ENCODE data around the gene SUGCT. TPM values are rescaled to one million over a fixed set of nuclear protein-coding genes. Genes with fewer than 3 reads are reported as not detected.
A peak's percentile ranks its signal among the peaks of the same experiment; 100 is the strongest.

SUGCT gene
- total RNA-seq, 1 experiment from 2014 or later: 4.6 TPM

DNA sequence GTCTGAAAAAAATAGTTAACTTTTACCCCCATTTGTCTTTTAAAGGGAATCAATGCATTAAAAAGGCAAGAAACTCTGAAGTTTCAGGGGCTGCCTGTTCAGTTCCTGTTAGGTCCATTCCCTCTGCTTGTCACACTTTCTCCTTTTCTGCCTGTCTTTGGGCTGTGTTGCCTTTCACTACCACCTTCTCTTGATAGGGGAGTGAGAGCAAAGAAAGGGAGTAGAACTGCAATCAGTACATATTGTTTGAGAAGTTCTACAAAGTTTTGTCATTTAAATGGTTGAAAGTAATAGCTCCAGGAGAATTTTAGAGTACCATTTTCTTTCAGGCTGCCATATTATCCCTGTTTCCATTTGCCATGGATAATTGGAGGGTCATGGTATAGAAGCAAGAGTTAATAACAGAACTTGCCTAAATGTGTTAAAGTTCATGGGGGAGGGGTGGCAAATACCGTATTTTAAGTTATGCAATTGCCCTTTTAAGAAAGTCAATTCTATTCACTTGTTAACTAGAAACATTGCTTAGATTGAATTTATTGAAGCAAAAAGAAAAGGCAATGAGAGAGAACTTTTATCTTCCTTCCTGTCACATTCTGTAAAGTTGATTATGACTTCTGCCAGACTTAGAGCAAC lies 39.0 kb upstream of the SUGCT start (continued):
- TF ChIP-seq ZMAT4 (CRISPR knock-in tag; IDR thresholded peaks at IDR 0.05): no peak
- TF ChIP-seq ZNF423 (CRISPR knock-in tag; IDR thresholded peaks at IDR 0.05): no peak
- no peak for TF ChIP-seq IRF2 (CRISPR knock-in tag; IDR thresholded peaks at IDR 0.05; ENCODE audit: borderline replicate concordance, low read depth)
- TF ChIP-seq, protein P1, sequence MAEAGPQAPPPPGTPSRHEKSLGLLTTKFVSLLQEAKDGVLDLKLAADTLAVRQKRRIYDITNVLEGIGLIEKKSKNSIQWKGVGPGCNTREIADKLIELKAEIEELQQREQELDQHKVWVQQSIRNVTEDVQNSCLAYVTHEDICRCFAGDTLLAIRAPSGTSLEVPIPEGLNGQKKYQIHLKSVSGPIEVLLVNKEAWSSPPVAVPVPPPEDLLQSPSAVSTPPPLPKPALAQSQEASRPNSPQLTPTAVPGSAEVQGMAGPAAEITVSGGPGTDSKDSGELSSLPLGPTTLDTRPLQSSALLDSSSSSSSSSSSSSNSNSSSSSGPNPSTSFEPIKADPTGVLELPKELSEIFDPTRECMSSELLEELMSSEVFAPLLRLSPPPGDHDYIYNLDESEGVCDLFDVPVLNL (CRISPR knock-in tag; IDR thresholded peaks at IDR 0.05; ENCODE audit: borderline replicate concordance, low read depth): no peak

- ChIA-PET POLR2A (interaction anchor here (0.7 kb wide), 1 partner anchor 151 kb away, joined by 5 read pairs; no protein-coding TSS in a partner anchor), CTCF (interaction anchor here (0.6 kb wide), 1 partner anchor 85 kb away, joined by 3 read pairs; no protein-coding TSS in a partner anchor)
- Mint-ChIP-seq H3K4me1 (peaks cover 24% of the 10 kb centered on the region), H3K27ac (peak overlapping the region; percentile 76; the same call in 1 of the 2 replicates), H3K27me3 (ENCODE audit: low read depth) (no peaks in the 10 kb centered on the region), H3K9me3 (no peaks in the 10 kb centered on the region), H3K36me3 (peaks cover 20% of the 10 kb centered on the region), H3K4me3 (no peak overlapping the region)
- TF ChIP-seq STAT6 (CRISPR knock-in tag; conservative IDR thresholded peaks at IDR 0.05; ENCODE audit: low read depth) (no peak), HMGA2 (CRISPR knock-in tag; IDR thresholded peaks at IDR 0.05) (no peak), ZNF317 (CRISPR knock-in tag; IDR thresholded peaks at IDR 0.05; ENCODE audit: borderline replicate concordance, low read depth) (no peak), USF1 (CRISPR knock-in tag; IDR thresholded peaks at IDR 0.05) (no peak), NFYB (CRISPR knock-in tag; conservative IDR thresholded peaks at IDR 0.05; ENCODE audit: low read depth) (no peak), ZNF263 (CRISPR knock-in tag; IDR thresholded peaks at IDR 0.05; ENCODE audit: low read depth) (no peak)
- TF ChIP-seq, protein P2, sequence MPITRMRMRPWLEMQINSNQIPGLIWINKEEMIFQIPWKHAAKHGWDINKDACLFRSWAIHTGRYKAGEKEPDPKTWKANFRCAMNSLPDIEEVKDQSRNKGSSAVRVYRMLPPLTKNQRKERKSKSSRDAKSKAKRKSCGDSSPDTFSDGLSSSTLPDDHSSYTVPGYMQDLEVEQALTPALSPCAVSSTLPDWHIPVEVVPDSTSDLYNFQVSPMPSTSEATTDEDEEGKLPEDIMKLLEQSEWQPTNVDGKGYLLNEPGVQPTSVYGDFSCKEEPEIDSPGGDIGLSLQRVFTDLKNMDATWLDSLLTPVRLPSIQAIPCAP (CRISPR knock-in tag; IDR thresholded peaks at IDR 0.05): no peak
- ATAC-seq: no peak
- DNase-seq (ENCODE audit: low spot score): no peak
Observed at GRCh38 chr7:40097728-40098127, 37.1 kb upstream of the SUGCT start.

- Mint-ChIP-seq H3K36me3 (peaks cover 13% of the 10 kb centered on the region), H3K9me3 (no peaks in the 10 kb centered on the region), H3K27me3 (ENCODE audit: low read depth) (no peaks in the 10 kb centered on the region), H3K4me1 (peaks cover 24% of the 10 kb centered on the region), H3K4me3 (no peak overlapping the region), H3K27ac (no peak overlapping the region)
- ATAC-seq (no peak), DNase-seq (ENCODE audit: low spot score) (no peak)
- ChIA-PET CTCF (interaction anchor here (0.9 kb wide), 1 partner anchor 203 kb away, joined by 4 read pairs; no protein-coding TSS in a partner anchor), POLR2A (interaction anchor here (0.7 kb wide), 1 partner anchor 24 kb away, joined by 3 read pairs; no protein-coding TSS in a partner anchor)
- TF ChIP-seq ESRRA (CRISPR knock-in tag; IDR thresholded peaks at IDR 0.05; ENCODE audit: borderline replicate concordance) (no peak), RORB (CRISPR knock-in tag; IDR thresholded peaks at IDR 0.05) (no peak), TEAD4 (CRISPR knock-in tag; IDR thresholded peaks at IDR 0.05) (no peak), SMAD4 (CRISPR knock-in tag; IDR thresholded peaks at IDR 0.05) (no peak), ERG (CRISPR knock-in tag; IDR thresholded peaks at IDR 0.05) (no peak), IRF2 (CRISPR knock-in tag; IDR thresholded peaks at IDR 0.05; ENCODE audit: borderline replicate concordance, low read depth) (no peak), SOX15 (CRISPR knock-in tag; IDR thresholded peaks at IDR 0.05) (no peak), TP53 (CRISPR knock-in tag; IDR thresholded peaks at IDR 0.05) (no peak), TCF7 (CRISPR knock-in tag; IDR thresholded peaks at IDR 0.05; ENCODE audit: low read depth) (no peak), NR3C1 (CRISPR knock-in tag; conservative IDR thresholded peaks at IDR 0.05; ENCODE audit: low read depth) (no peak), PRRX2 (CRISPR knock-in tag; IDR thresholded peaks at IDR 0.05) (no peak), JAZF1 (CRISPR knock-in tag; IDR thresholded peaks at IDR 0.05) (no peak), GTF2I (CRISPR knock-in tag; conservative IDR thresholded peaks at IDR 0.05) (no peak)
- TF ChIP-seq, protein P3, sequence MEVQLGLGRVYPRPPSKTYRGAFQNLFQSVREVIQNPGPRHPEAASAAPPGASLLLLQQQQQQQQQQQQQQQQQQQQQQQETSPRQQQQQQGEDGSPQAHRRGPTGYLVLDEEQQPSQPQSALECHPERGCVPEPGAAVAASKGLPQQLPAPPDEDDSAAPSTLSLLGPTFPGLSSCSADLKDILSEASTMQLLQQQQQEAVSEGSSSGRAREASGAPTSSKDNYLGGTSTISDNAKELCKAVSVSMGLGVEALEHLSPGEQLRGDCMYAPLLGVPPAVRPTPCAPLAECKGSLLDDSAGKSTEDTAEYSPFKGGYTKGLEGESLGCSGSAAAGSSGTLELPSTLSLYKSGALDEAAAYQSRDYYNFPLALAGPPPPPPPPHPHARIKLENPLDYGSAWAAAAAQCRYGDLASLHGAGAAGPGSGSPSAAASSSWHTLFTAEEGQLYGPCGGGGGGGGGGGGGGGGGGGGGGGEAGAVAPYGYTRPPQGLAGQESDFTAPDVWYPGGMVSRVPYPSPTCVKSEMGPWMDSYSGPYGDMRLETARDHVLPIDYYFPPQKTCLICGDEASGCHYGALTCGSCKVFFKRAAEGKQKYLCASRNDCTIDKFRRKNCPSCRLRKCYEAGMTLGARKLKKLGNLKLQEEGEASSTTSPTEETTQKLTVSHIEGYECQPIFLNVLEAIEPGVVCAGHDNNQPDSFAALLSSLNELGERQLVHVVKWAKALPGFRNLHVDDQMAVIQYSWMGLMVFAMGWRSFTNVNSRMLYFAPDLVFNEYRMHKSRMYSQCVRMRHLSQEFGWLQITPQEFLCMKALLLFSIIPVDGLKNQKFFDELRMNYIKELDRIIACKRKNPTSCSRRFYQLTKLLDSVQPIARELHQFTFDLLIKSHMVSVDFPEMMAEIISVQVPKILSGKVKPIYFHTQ (CRISPR knock-in tag; IDR thresholded peaks at IDR 0.05): no peak
Observed at GRCh38 chr7:40098810-40099209, 36.0 kb upstream of the SUGCT start.
